GM21619 (cell line): ENCODE measurements around the gene LY9.

Source experiments
- ATAC-seq: cut with Tn5 transposase; IDR thresholded peaks from one replicate; pipeline ENCODE4 v1.9.1; 2021; ENCODE audit not compliant: unreplicated experiment

The LY9 gene

GRCh38 chr1:160801836-160802580, 6.0 kb downstream of the LY9 start:
- no peak for ATAC-seq

GRCh38 chr1:160806109-160806665, 10.2 kb downstream of the LY9 start:
- no peak for ATAC-seq

GRCh38 chr1:160806784-160807183, 10.8 kb downstream of the LY9 start:
- ATAC-seq = no peak

- ATAC-seq = no peak
Measured at GRCh38 chr1:160807247-160807646, 11.3 kb downstream of the LY9 start.

GRCh38 chr1:160807738-160808137, 11.8 kb downstream of the LY9 start:
- no peak for ATAC-seq

GRCh38 chr1:160808289-160808688, 12.3 kb downstream of the LY9 start:
- ATAC-seq = no peak

- ATAC-seq = no peak
Measured at GRCh38 chr1:160810486-160810885, 14.5 kb downstream of the LY9 start.

- no peak for ATAC-seq
Measured at GRCh38 chr1:160811147-160811546, 15.2 kb downstream of the LY9 start.

GRCh38 chr1:160813215-160813614, 17.2 kb downstream of the LY9 start:
- ATAC-seq = no peak

- no peak for ATAC-seq
Measured at GRCh38 chr1:160814316-160814715, 18.3 kb downstream of the LY9 start.

GRCh38 chr1:160814856-160815255, 18.9 kb downstream of the LY9 start:
- no peak for ATAC-seq

- ATAC-seq = no peak
Measured at GRCh38 chr1:160818207-160818937, 22.4 kb downstream of the LY9 start.

GRCh38 chr1:160819186-160819585, 23.2 kb downstream of the LY9 start:
- ATAC-seq = no peak

GRCh38 chr1:160821627-160822026, 25.7 kb downstream of the LY9 start:
- no peak for ATAC-seq

- ATAC-seq = no peak
Measured at GRCh38 chr1:160823296-160823695, 27.3 kb downstream of the LY9 start.

- no peak for ATAC-seq
Measured at GRCh38 chr1:160826546-160826945, 30.6 kb downstream of the LY9 start.

GRCh38 chr1:160827418-160827817, 31.4 kb downstream of the LY9 start:
- ATAC-seq = no peak

- ATAC-seq = no peak
Measured at GRCh38 chr1:160829766-160830165, 33.8 kb downstream of the LY9 start.

- ATAC-seq = no peak
Measured at GRCh38 chr1:160830321-160831153, 34.6 kb downstream of the LY9 start.

- no peak for ATAC-seq
Measured at GRCh38 chr1:160834945-160835565, 39.1 kb downstream of the LY9 start.

- ATAC-seq = no peak
Measured at GRCh38 chr1:160835751-160836150, 39.8 kb downstream of the LY9 start.
